CD14-positive monocyte (primary cell): Measurements from ENCODE around the gene MALL. TPM values are rescaled to one million over a fixed set of nuclear protein-coding genes. Genes with fewer than 3 reads are reported as not detected.

Experiments
- DNase-seq, 3 donors: peaks; one replicate each; pipeline ENCODE4 v3.0.0-alpha.2; 2011 to 2022
- H2AFZ ChIP-seq: 2 replicates; pipeline ENCODE4 v1.6.0; 2012; ENCODE audit warnings: mild to moderate bottlenecking, low read depth, low read length, inconsistent platforms; ENCODE audit not compliant: insufficient read depth, poor library complexity, severe bottlenecking
- H3K27ac ChIP-seq, 2 donors: 1 replicate in 1 of 2; 2 replicates in 1 of 2; pipeline ENCODE4 v1.5.1; 2012 to 2013; ENCODE audit warnings: low read length in 2 of 2, control low read depth in 1 of 2, inconsistent platforms in 1 of 2, low read depth in 1 of 2, mild to moderate bottlenecking in 1 of 2
- H3K27me3 ChIP-seq, 2 donors: one replicate each; pipeline versions ENCODE4 v1.6.0 to v1.6.1; 2011 to 2013; ENCODE audit warnings: low read length in 2 of 2; ENCODE audit not compliant: control insufficient read depth in 2 of 2, insufficient read depth in 2 of 2
- H3K36me3 ChIP-seq, 2 donors: replicated peaks in 1 of 2; 1 replicate in 1 of 2; 2 replicates in 1 of 2; pipeline versions ENCODE4 v1.5.1 to v1.6.1; 2012 to 2013; ENCODE audit warnings: low read length in 2 of 2, control low read depth in 1 of 2, inconsistent platforms in 1 of 2, mild to moderate bottlenecking in 1 of 2; ENCODE audit not compliant: insufficient read depth in 2 of 2, control insufficient read depth in 1 of 2
- H3K4me1 ChIP-seq, 2 donors: 1 replicate in 1 of 2; 2 replicates in 1 of 2; pipeline versions ENCODE4 v1.5.1 to v1.6.1; 2012 to 2013; ENCODE audit warnings: low read length in 2 of 2, control low read depth in 1 of 2, inconsistent platforms in 1 of 2, mild to moderate bottlenecking in 1 of 2, moderate library complexity in 1 of 2; ENCODE audit not compliant: insufficient read depth in 2 of 2, control insufficient read depth in 1 of 2
- H3K4me2 ChIP-seq: replicated peaks from 2 replicates; pipeline ENCODE3; 2012; ENCODE audit warnings: low read length, moderate library complexity, mild to moderate bottlenecking; ENCODE audit not compliant: poor library complexity, severe bottlenecking; ENCODE audit errors: extremely low read depth
- H3K4me3 ChIP-seq, 3 experiments: fragments of 200-600 bp in 1 of 3; sonication (generic) in 1 of 3; replicated peaks in 1 of 3; 1 replicate in 2 of 3; 2 replicates in 1 of 3; pipeline ENCODE4 v1.5.1; 2011 to 2013; ENCODE audit warnings: low read length in 3 of 3, mild to moderate bottlenecking in 3 of 3, control low read depth in 2 of 3, low read depth in 2 of 3, inconsistent platforms in 1 of 3, moderate library complexity in 1 of 3
- H3K79me2 ChIP-seq: 2 replicates; pipeline ENCODE4 v1.6.0; 2012; ENCODE audit warnings: mild to moderate bottlenecking, control low read depth, inconsistent platforms, low read length, moderate library complexity; ENCODE audit not compliant: insufficient read depth
- H3K9ac ChIP-seq: 2 replicates; pipeline ENCODE4 v1.6.0; 2017; ENCODE audit warnings: low read length, mild to moderate bottlenecking; ENCODE audit not compliant: insufficient read depth, poor library complexity, severe bottlenecking
- H3K9me3 ChIP-seq, 2 donors: replicated peaks in 1 of 2; 1 replicate in 1 of 2; 2 replicates in 1 of 2; pipeline versions ENCODE4 v1.5.1 to v1.6.1; 2012 to 2013; ENCODE audit warnings: low read length in 2 of 2, control low read depth in 1 of 2; ENCODE audit not compliant: control insufficient read depth in 1 of 2, insufficient read depth in 1 of 2
- H4K20me1 ChIP-seq: 2 replicates; pipeline ENCODE4 v1.6.0; 2012; ENCODE audit warnings: mild to moderate bottlenecking, low read length, control low read depth, moderate library complexity; ENCODE audit not compliant: insufficient read depth
- H3K27ac Mint-ChIP-seq, 7 donors: one replicate each; pipeline ENCODE4 v1.8.0; 2020; ENCODE audit warnings: mild to moderate bottlenecking in 7 of 7, mixed read lengths in 7 of 7, moderate library complexity in 6 of 7, inconsistent platforms in 2 of 7
- H3K27me3 Mint-ChIP-seq, 3 donors: one replicate each; pipeline ENCODE4 v1.8.0; 2021 to 2022; ENCODE audit warnings: low read depth in 3 of 3, mild to moderate bottlenecking in 3 of 3, mixed read lengths in 3 of 3, moderate library complexity in 3 of 3, inconsistent platforms in 1 of 3
- H3K36me3 Mint-ChIP-seq, 2 donors: one replicate each; pipeline ENCODE4 v1.8.0; 2020; ENCODE audit warnings: mixed read lengths in 2 of 2, inconsistent platforms in 1 of 2, mild to moderate bottlenecking in 1 of 2
- H3K4me1 Mint-ChIP-seq: one replicate; pipeline ENCODE4 v1.8.0; 2020; ENCODE audit warnings: mild to moderate bottlenecking, mixed read lengths
- H3K4me3 Mint-ChIP-seq, 2 donors: one replicate each; pipeline ENCODE4 v1.8.0; 2020; ENCODE audit warnings: mild to moderate bottlenecking in 2 of 2, mixed read lengths in 2 of 2, moderate library complexity in 1 of 2
- H3K9me3 Mint-ChIP-seq, 7 donors: one replicate each; pipeline ENCODE4 v1.8.0; 2020 to 2022; ENCODE audit warnings: mixed read lengths in 7 of 7, mild to moderate bottlenecking in 6 of 7, moderate library complexity in 6 of 7, inconsistent platforms in 2 of 7
- WGBS: methylation state at CpG from one replicate; pipeline ENCODE4 v1.1.5; 2013; ENCODE audit warnings: missing lambda C conversion rate; ENCODE audit not compliant: insufficient coverage; 5-methylcytosine and 5-hydroxymethylcytosine counted together
- intact Hi-C, 2 donors: fragments of 100-400 bp; cut with micrococcal nuclease; formaldehyde crosslinking; loops; one replicate each; pipeline versions ENCODE4 v1.15.0 to v1.15.1; 2023
- polyA plus RNA-seq, 3 donors: library from polyadenylated mRNA; depleted of rRNA in 1 of 3; unstranded in 2 of 3; stranded (reverse) in 1 of 3; fragments of 300-500 nt in 2 of 3; fragments of >200 nt in 1 of 3; fragmentation: Illumina TruSeq in 2 of 3; gene quantifications; 1 replicate in 2 of 3; 2 replicates in 1 of 3; pipeline ENCODE4 v1.2.3, GENCODE V29; 2012 to 2021
- TF ChIP-seq, protein P1 (sequence below): fragments of 200-600 bp; IDR thresholded peaks from one replicate; pipeline ENCODE4 v1.8.0; 2022; ENCODE audit warnings: antibody characterized with exemption, mild to moderate bottlenecking

Gene MALL
- polyA plus RNA-seq, 3 donors: 0.12 TPM; not detected in 2

DNA sequence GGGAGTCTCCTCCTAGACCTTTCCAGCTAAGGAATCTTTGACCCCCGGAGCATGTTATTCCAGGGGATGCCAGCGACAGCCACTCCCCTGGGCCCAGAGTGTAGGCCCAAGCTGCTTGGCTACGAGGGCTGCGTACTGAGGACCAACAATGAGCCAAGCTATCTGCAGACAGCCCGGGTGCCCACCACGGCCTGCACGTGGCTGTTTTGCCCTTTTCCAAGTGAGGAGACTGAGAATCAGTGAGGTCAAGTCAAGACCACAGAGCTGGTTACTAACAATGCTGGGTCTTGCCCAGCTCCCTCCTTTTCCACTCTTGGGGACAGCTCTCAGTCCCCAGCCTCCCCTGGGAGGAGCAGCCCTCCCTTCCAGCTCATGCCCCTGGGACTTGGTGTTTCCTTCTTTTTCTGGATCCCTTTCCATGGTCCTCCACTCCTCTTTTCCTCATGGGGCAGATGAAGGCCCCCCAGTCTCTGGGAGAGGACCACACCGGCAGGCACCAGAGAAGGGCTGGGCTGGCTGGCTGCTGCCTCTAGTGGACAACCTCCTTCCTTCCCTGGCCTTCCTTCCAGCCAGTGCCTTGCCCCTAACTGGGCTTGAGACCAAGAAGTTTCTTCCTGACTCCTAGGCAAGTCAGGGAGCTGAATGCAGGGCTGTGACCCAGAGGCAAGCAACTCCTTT, 550 bp upstream of the MALL start:
- intact Hi-C loops: no loop called here
- TF ChIP-seq, protein P1, sequence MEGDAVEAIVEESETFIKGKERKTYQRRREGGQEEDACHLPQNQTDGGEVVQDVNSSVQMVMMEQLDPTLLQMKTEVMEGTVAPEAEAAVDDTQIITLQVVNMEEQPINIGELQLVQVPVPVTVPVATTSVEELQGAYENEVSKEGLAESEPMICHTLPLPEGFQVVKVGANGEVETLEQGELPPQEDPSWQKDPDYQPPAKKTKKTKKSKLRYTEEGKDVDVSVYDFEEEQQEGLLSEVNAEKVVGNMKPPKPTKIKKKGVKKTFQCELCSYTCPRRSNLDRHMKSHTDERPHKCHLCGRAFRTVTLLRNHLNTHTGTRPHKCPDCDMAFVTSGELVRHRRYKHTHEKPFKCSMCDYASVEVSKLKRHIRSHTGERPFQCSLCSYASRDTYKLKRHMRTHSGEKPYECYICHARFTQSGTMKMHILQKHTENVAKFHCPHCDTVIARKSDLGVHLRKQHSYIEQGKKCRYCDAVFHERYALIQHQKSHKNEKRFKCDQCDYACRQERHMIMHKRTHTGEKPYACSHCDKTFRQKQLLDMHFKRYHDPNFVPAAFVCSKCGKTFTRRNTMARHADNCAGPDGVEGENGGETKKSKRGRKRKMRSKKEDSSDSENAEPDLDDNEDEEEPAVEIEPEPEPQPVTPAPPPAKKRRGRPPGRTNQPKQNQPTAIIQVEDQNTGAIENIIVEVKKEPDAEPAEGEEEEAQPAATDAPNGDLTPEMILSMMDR: no peak
- Histone ChIP-seq H3K27me3 (peaks cover 30 to 51% of the 10 kb centered on the region in 2 donors), H3K36me3 (no peaks in the 10 kb centered on the region), H3K27ac (no peak overlapping the region), H3K4me1 (no peaks in the 10 kb centered on the region), H3K9me3 (peaks cover 5 to 17% of the 10 kb centered on the region in 2 donors), H3K4me3 (no peak overlapping the region), H3K9ac (no peak overlapping the region), H3K4me2 (no peak overlapping the region), H3K79me2 (no peaks in the 10 kb centered on the region), H4K20me1 (no peaks in the 10 kb centered on the region), H2AFZ (no peak overlapping the region)
- peak overlapping the region in 1 of 2 donors; percentile 75 for H3K4me3 Mint-ChIP-seq
- 23% methylated on average over 8 of the region's 8 CpGs for WGBS
- no peak overlapping the region for H3K27ac Mint-ChIP-seq
- H3K9me3 Mint-ChIP-seq: peaks cover 0 to 10% (median 2%) of the 10 kb centered on the region in 7 donors
- H3K4me1 Mint-ChIP-seq: peaks cover 2% of the 10 kb centered on the region
- H3K27me3 Mint-ChIP-seq: peaks cover 48 to 65% (median 53%) of the 10 kb centered on the region in 3 donors
- no peak for DNase-seq
- H3K36me3 Mint-ChIP-seq: no peaks in the 10 kb centered on the region

DNA sequence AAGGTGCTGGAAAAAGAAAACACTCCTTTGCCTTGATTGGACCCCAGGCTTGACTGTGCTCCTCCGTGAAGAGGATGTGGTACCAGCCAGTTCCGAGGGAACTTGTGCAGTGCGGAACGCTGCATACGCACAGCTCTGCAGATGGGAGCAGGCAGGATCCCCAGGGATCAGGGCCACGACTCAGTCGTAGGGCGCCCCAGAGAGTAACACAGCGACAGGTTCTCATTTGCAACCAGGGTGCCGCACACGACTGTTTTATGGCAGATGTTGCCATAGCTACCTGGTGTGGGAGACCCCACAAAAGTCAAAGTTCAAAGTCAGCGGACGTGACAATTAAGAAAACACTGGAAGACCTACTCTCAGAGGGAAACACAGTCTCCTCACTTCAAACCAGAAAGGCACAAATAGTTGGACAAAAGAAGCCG, 779 bp downstream of the MALL start:
- H3K36me3 Mint-ChIP-seq: no peaks in the 10 kb centered on the region

More for the DNA sequence above, 779 bp downstream of the MALL start:
- Histone ChIP-seq H2AFZ (no peak overlapping the region), H3K4me3 (no peak overlapping the region), H4K20me1 (no peaks in the 10 kb centered on the region), H3K79me2 (no peaks in the 10 kb centered on the region), H3K27me3 (peaks cover 30 to 51% of the 10 kb centered on the region in 2 donors), H3K4me1 (no peaks in the 10 kb centered on the region), H3K27ac (no peak overlapping the region), H3K9ac (no peak overlapping the region), H3K36me3 (no peaks in the 10 kb centered on the region), H3K4me2 (no peak overlapping the region), H3K9me3 (peaks cover 5 to 17% of the 10 kb centered on the region in 2 donors)
- DNase-seq: no peak
- Mint-ChIP-seq H3K27ac (no peak overlapping the region), H3K4me3 (peak overlapping the region in 1 of 2 donors; percentile 72), H3K4me1 (peaks cover 2% of the 10 kb centered on the region), H3K27me3 (peaks cover 48 to 65% (median 51%) of the 10 kb centered on the region in 3 donors), H3K9me3 (peaks cover 0 to 11% (median 6%) of the 10 kb centered on the region in 7 donors)
- 93% methylated on average over 10 of the region's 14 CpGs for WGBS
- TF ChIP-seq, protein P1: no peak
- intact Hi-C loops: no loop called here
